K562 (cell line): ENCODE results near the gene BIK. TPM values are rescaled to one million over a fixed set of nuclear protein-coding genes. Genes with fewer than 3 reads are reported as not detected.
A peak's percentile ranks its signal among the peaks of the same experiment; 100 is the strongest.

Experiments used
- CBX8 ChIP-seq: fragments of 200-600 bp; sonication (generic); IDR thresholded peaks from 2 replicates; pipeline ENCODE4 v1.6.1; 2012; ENCODE audit warnings: borderline replicate concordance, mixed run types, low read depth, mild to moderate bottlenecking, moderate library complexity, mixed read lengths, low read length, control low read depth, inconsistent platforms; ENCODE audit not compliant: poor library complexity, severe bottlenecking; ENCODE audit errors: extremely low read depth
- COPS2 ChIP-seq: fragments of 450-650 bp; conservative IDR thresholded peaks from 2 replicates; pipeline ENCODE4 v1.6.1; 2016; ENCODE audit warnings: mild to moderate bottlenecking, moderate library complexity
- CTCFL ChIP-seq: IDR thresholded peaks from 2 replicates; pipeline ENCODE4 v1.6.1; 2011; ENCODE audit warnings: borderline replicate concordance, low read depth, mild to moderate bottlenecking, moderate library complexity, low read length; ENCODE audit not compliant: insufficient read depth, poor library complexity, severe bottlenecking
- FOXA1 ChIP-seq: fragments of 450-650 bp; IDR thresholded peaks from 2 replicates; pipeline ENCODE4 v1.6.1; 2016; ENCODE audit warnings: mild to moderate bottlenecking, borderline replicate concordance
- GABPB1 ChIP-seq: sonication (generic); formaldehyde crosslinking; IDR thresholded peaks from 2 replicates; pipeline ENCODE4 v1.8.0; 2022; ENCODE audit warnings: mild to moderate bottlenecking, missing genetic modification reagents
- HMBOX1 ChIP-seq: sonication (generic); IDR thresholded peaks from 2 replicates; pipeline ENCODE4 v1.6.1; 2016
- JUNB ChIP-seq: fragments of 450-650 bp; formaldehyde crosslinking; conservative IDR thresholded peaks from 2 replicates; pipeline ENCODE4 v1.4.0; 2020; ENCODE audit warnings: mild to moderate bottlenecking
- MAFG ChIP-seq: fragments of 450-650 bp; conservative IDR thresholded peaks from 2 replicates; pipeline ENCODE4 v1.6.1; 2016; ENCODE audit warnings: missing genetic modification characterization, missing compliant biosample characterization
- NUFIP1 ChIP-seq: fragments of 450-650 bp; IDR thresholded peaks from 2 replicates; pipeline ENCODE4 v1.6.1; 2018; ENCODE audit not compliant: partially characterized antibody
- PHF8 ChIP-seq: fragments of 200-600 bp; sonication (generic); IDR thresholded peaks from 2 replicates; pipeline ENCODE4 v1.6.1; 2012; ENCODE audit warnings: mixed run types, mild to moderate bottlenecking, inconsistent platforms, low read length, moderate library complexity, borderline replicate concordance
- PTTG1 ChIP-seq: fragments of 450-650 bp; IDR thresholded peaks from 2 replicates; pipeline ENCODE4 v1.6.1; 2016; ENCODE audit warnings: low read depth, mild to moderate bottlenecking, missing genetic modification characterization, missing compliant biosample characterization
- RAD51 ChIP-seq: fragments of 450-650 bp; IDR thresholded peaks from 2 replicates; pipeline ENCODE4 v1.7.1; 2016; ENCODE audit warnings: low read depth, mild to moderate bottlenecking, borderline replicate concordance
- RBFOX2 ChIP-seq: fragments of 200-400 bp; formaldehyde crosslinking; IDR thresholded peaks from 2 replicates; pipeline ENCODE4 v1.6.1; 2017; ENCODE audit warnings: low read depth, mild to moderate bottlenecking, low read length, moderate library complexity
- RFX1 ChIP-seq: fragments of 450-650 bp; IDR thresholded peaks from 2 replicates; pipeline ENCODE4 v1.6.1; 2016; ENCODE audit warnings: mild to moderate bottlenecking, moderate library complexity
- SREBF1 ChIP-seq: fragments of 150-350 bp; IDR thresholded peaks from 2 replicates; pipeline ENCODE4 v1.6.1; 2014; ENCODE audit warnings: antibody characterized with exemption, low read depth, low read length, borderline replicate concordance
- TCFL5 ChIP-seq: fragments of 250-450 bp; sonication (Bioruptor Pico); conservative IDR thresholded peaks from 2 replicates; pipeline ENCODE4 v1.6.1; 2021; ENCODE audit warnings: mild to moderate bottlenecking, moderate library complexity, matching md5 sums
- TRIM25 ChIP-seq: fragments of 450-650 bp; IDR thresholded peaks from 2 replicates; pipeline ENCODE4 v1.7.0; 2016; ENCODE audit warnings: borderline replicate concordance
- YBX1 ChIP-seq: fragments of 450-650 bp; IDR thresholded peaks from 2 replicates; pipeline ENCODE4 v1.7.1; 2016; ENCODE audit warnings: mild to moderate bottlenecking
- ZBTB9 ChIP-seq: fragments of 450-650 bp; formaldehyde crosslinking; IDR thresholded peaks from 2 replicates; pipeline ENCODE4 v1.4.0; 2020; ENCODE audit warnings: mild to moderate bottlenecking, moderate library complexity
- ZFP30 ChIP-seq: fragments of 250-450 bp; sonication (Bioruptor Pico); IDR thresholded peaks from 2 replicates; pipeline ENCODE4 v1.8.0; 2022; ENCODE audit warnings: moderate library complexity, mild to moderate bottlenecking, inconsistent platforms, borderline replicate concordance
- ZNF146 ChIP-seq: IDR thresholded peaks from one replicate; pipeline ENCODE4 v1.6.1; 2018; ENCODE audit warnings: missing compliant biosample characterization; ENCODE audit not compliant: unreplicated experiment
- ZNF436 ChIP-seq: fragments of 250-450, 450-650 bp; sonication (Bioruptor Pico); formaldehyde crosslinking; IDR thresholded peaks from 2 replicates; pipeline ENCODE4 v1.7.0; 2020; ENCODE audit warnings: mild to moderate bottlenecking
- polyA plus RNA-seq, 8 experiments: library from polyadenylated mRNA; depleted of rRNA in 4 of 8; stranded (reverse) in 5 of 8; unstranded in 3 of 8; fragments of >200 nt; fragmentation: Nextera tagmentation in 2 of 8; fragmentation: Illumina TruSeq in 1 of 8; extraction: Ambion mirVana in 2 of 8; extraction: Trizol in 1 of 8; gene quantifications; 2 replicates each; pipeline versions ENCODE4 v1.2.1 to v1.2.3, GENCODE V29; 2011 to 2014; ENCODE audit warnings: inconsistent platforms in 1 of 8, missing spikeins in 1 of 8
- total RNA-seq, 7 experiments: library from RNA; depleted of rRNA in 6 of 7; stranded (reverse); fragments of >200 nt in 6 of 7; fragmentation: Illumina TruSeq in 2 of 7; extraction: Trizol in 2 of 7; gene quantifications; 2 replicates each; pipeline versions ENCODE4 v1.2.1 to v1.2.3, GENCODE V29; 2011 to 2021; ENCODE audit warnings: low replicate concordance in 1 of 7

The BIK gene
- total and polyA plus RNA-seq, 9 of the 15 experiments (the other 6 are each of a cell fraction or from before 2014, with no cell fraction given), result 0.08 to 0.23 (median 0.18) TPM; not detected in 4

GRCh38 chr22:43110444-43110926 lies at the start of gene BIK (continued):
- TF ChIP-seq SREBF1 (no peak), ZNF436 (CRISPR knock-in tag) (no peak), RAD51 (no peak), ZNF146 (no peak), NUFIP1 (no peak), HMBOX1 (no peak), MAFG (tag) (no peak), RFX1 (no peak), GABPB1 (CRISPR knock-in tag) (no peak), FOXA1 (no peak), TCFL5 (CRISPR knock-in tag) (no peak), PHF8 (peak; percentile 30; the same call in 1 of the 2 replicates), RBFOX2 (0 out of 2 replicates have a peak, but pooled peaks have one; percentile 34), TRIM25 (no peak), ZBTB9 (CRISPR knock-in tag) (no peak), CBX8 (no peak), ZFP30 (CRISPR knock-in tag) (no peak), CTCFL (peak; percentile 19), JUNB (CRISPR knock-in tag) (no peak), YBX1 (no peak), COPS2 (no peak), PTTG1 (tag) (no peak)
